OCI-LY3 (cell line): ENCODE measurements around the gene CCDC159.

ENCODE experiments used
- H2AFZ ChIP-seq: fragments of 200-600, 300-600 bp; shearing (Covaris generic); 2 replicates; pipeline ENCODE4 v1.6.0; 2014; ENCODE audit warnings: antibody characterized with exemption, low read depth, low read length
- H3K27ac ChIP-seq: fragments of 200-600, 300-600 bp; sonication (generic); 2 replicates; pipeline ENCODE4 v1.5.1; 2014; ENCODE audit warnings: mild to moderate bottlenecking, low read length, moderate library complexity, mixed read lengths
- H3K27me3 ChIP-seq: fragments of 200-600, 300-600 bp; sonication (generic); 2 replicates; pipeline ENCODE4 v1.6.1; 2014; ENCODE audit warnings: low read depth, low read length, mixed read lengths
- H3K36me3 ChIP-seq: fragments of 200-600, 300-600 bp; sonication (generic); replicated peaks from 2 replicates; pipeline ENCODE3; 2014; ENCODE audit warnings: low read depth, low read length, mixed read lengths
- H3K4me1 ChIP-seq: fragments of 300-600, 200-600 bp; sonication (generic); 2 replicates; pipeline ENCODE4 v1.6.1; 2014; ENCODE audit warnings: low read length, mixed read lengths
- H3K4me2 ChIP-seq: fragments of 200-600, 300-600 bp; sonication (generic); 2 replicates; pipeline ENCODE4 v1.6.1; 2014; ENCODE audit warnings: low read length, mixed read lengths
- H3K4me3 ChIP-seq: fragments of 300-600, 200-600 bp; sonication (generic); 2 replicates; pipeline ENCODE4 v1.5.1; 2014; ENCODE audit warnings: antibody characterized with exemption, mild to moderate bottlenecking, low read length, moderate library complexity
- H3K79me2 ChIP-seq: fragments of 300-600, 200-600 bp; shearing (Covaris generic); 2 replicates; pipeline ENCODE4 v1.6.1; 2014; ENCODE audit warnings: mild to moderate bottlenecking, low read length, mixed read lengths
- H3K9ac ChIP-seq: fragments of 300-600, 200-600 bp; shearing (Covaris generic); 2 replicates; pipeline ENCODE4 v1.6.0; 2014; ENCODE audit warnings: mild to moderate bottlenecking, low read length, moderate library complexity
- H3K9me3 ChIP-seq: fragments of 200-600, 300-600 bp; shearing (Covaris generic); 2 replicates; pipeline ENCODE4 v1.6.1; 2014; ENCODE audit warnings: low read length, mixed read lengths; ENCODE audit not compliant: insufficient read depth
- H4K20me1 ChIP-seq: fragments of 200-600, 300-600 bp; sonication (generic); 2 replicates; pipeline ENCODE4 v1.6.1; 2016; ENCODE audit warnings: low read length, mixed read lengths; ENCODE audit not compliant: insufficient read depth
- CTCF ChIP-seq: fragments of 200-600, 300-600 bp; sonication (generic); IDR thresholded peaks from 2 replicates; pipeline ENCODE4 v1.5.1; 2014; ENCODE audit warnings: antibody characterized with exemption, low read length, low read depth
- EZH2phosphoT487 ChIP-seq: fragments of 200-600 bp; shearing (Covaris generic); IDR thresholded peaks from 2 replicates; pipeline ENCODE4 v1.6.1; 2018; ENCODE audit warnings: antibody characterized with exemption, mixed run types, low read depth

CCDC159 gene

DNA sequence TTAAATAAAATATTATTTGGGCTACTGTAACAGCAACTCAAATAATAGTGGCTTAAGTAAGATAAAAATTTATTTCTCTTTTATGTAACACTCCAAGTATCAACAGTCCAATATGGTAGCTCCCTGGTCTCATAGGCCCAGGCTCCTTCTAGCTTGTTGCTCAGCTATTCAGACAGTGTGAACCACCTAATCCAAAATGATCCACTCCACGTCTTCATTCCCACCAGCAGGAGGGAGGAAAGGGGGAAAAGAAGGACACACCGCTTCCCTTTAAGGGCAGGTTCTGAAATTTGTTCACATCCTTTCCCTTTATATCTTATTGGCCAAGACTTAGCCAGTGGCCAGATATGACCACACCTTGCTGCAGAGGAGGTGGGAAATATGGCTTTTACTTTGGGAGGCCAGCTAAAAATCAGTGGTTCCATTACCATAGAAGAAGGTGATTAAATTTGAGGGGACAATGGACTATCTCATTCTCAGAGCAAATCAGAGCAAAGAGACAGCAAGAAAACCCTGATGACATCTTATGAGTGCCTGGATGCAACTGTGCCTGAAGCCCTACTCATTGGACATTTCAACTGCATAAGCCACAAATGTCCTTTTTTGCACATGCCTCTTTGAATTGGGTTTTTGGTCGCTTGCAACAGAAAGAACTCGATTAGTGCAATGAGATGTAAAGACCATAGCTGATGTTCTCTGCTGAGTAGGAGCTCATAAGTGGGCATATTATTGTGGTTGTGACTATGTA lies 44.8 kb downstream of the CCDC159 start:
- TF ChIP-seq EZH2phosphoT487, result no peak
- no peak for TF ChIP-seq CTCF
- H3K27me3 ChIP-seq, result no peaks in the 10 kb centered on the region; the same call in 1 of the 2 replicates

GRCh38 chr19:11397089-11397610 lies 50.8 kb downstream of the CCDC159 start:
- Histone ChIP-seq H3K4me1 (no peaks in the 10 kb centered on the region), H4K20me1 (no peaks in the 10 kb centered on the region), H3K9ac (no peak overlapping the region), H3K9me3 (no peaks in the 10 kb centered on the region), H3K4me2 (no peak overlapping the region), H3K36me3 (no peaks in the 10 kb centered on the region), H3K27me3 (no peaks in the 10 kb centered on the region), H3K4me3 (no peak overlapping the region), H3K27ac (no peak overlapping the region), H2AFZ (no peak overlapping the region), H3K79me2 (no peaks in the 10 kb centered on the region)
- TF ChIP-seq CTCF (no peak), EZH2phosphoT487 (no peak)

More for the DNA sequence above, 44.8 kb downstream of the CCDC159 start:
- Histone ChIP-seq H3K79me2 (no peaks in the 10 kb centered on the region), H3K4me3 (no peak overlapping the region), H3K4me1 (no peaks in the 10 kb centered on the region), H4K20me1 (no peaks in the 10 kb centered on the region), H3K9ac (no peak overlapping the region), H3K36me3 (no peaks in the 10 kb centered on the region), H3K4me2 (no peak overlapping the region), H3K27ac (no peak overlapping the region), H2AFZ (no peak overlapping the region), H3K9me3 (no peaks in the 10 kb centered on the region)

- H3K27ac ChIP-seq, result no peak overlapping the region
- no peaks in the 10 kb centered on the region for H3K36me3 ChIP-seq
- no peaks in the 10 kb centered on the region for H3K79me2 ChIP-seq
- no peaks in the 10 kb centered on the region for H3K4me1 ChIP-seq
- TF ChIP-seq CTCF, result no peak
- no peak for TF ChIP-seq EZH2phosphoT487
- H3K9me3 ChIP-seq, result no peaks in the 10 kb centered on the region
- H3K9ac ChIP-seq, result no peak overlapping the region
- no peaks in the 10 kb centered on the region for H4K20me1 ChIP-seq
- no peak overlapping the region for H3K4me3 ChIP-seq
- no peak overlapping the region for H3K4me2 ChIP-seq
- H3K27me3 ChIP-seq, result no peaks in the 10 kb centered on the region
- no peak overlapping the region for H2AFZ ChIP-seq
Observed at GRCh38 chr19:11399667-11400066, 53.3 kb downstream of the CCDC159 start.

- Histone ChIP-seq H2AFZ (no peak overlapping the region), H3K9ac (no peak overlapping the region), H3K27ac (no peak overlapping the region), H4K20me1 (no peaks in the 10 kb centered on the region), H3K79me2 (no peaks in the 10 kb centered on the region), H3K9me3 (no peaks in the 10 kb centered on the region), H3K4me3 (no peak overlapping the region), H3K27me3 (no peaks in the 10 kb centered on the region), H3K4me1 (no peaks in the 10 kb centered on the region), H3K4me2 (no peak overlapping the region), H3K36me3 (no peaks in the 10 kb centered on the region)
- TF ChIP-seq CTCF, result no peak
- TF ChIP-seq EZH2phosphoT487, result no peak
Observed at GRCh38 chr19:11400798-11401197, 54.5 kb downstream of the CCDC159 start.
